ENCODE results near the gene SSR1.

Gene SSR1

GRCh38 chr6:7236306-7237209 is 76.4 kb downstream of the SSR1 start:
- no peak for DNase-seq

GRCh38 chr6:7235712-7236305 is 77.2 kb downstream of the SSR1 start:
- DNase-seq, result no peak

- DNase-seq, result no peak
These were observed 78.5 kb downstream of the SSR1 start for GRCh38 chr6:7234547-7234946.

- no peak for DNase-seq
These were observed 80.6 kb downstream of the SSR1 start for GRCh38 chr6:7232351-7232750.

GRCh38 chr6:7230956-7231713 is 81.9 kb downstream of the SSR1 start:
- DNase-seq, result no peak

GRCh38 chr6:7230327-7230691 is 82.7 kb downstream of the SSR1 start:
- no peak for DNase-seq

GRCh38 chr6:7229376-7230326 is 83.3 kb downstream of the SSR1 start:
- no peak for DNase-seq

- no peak for DNase-seq
These were observed 84.2 kb downstream of the SSR1 start for GRCh38 chr6:7228662-7229375.

GRCh38 chr6:7224731-7225130 is 88.3 kb downstream of the SSR1 start:
- no peak for DNase-seq

GRCh38 chr6:7222197-7222596 is 90.8 kb downstream of the SSR1 start:
- no peak for DNase-seq

- no peak for DNase-seq
These were observed 93.7 kb downstream of the SSR1 start for GRCh38 chr6:7219310-7219709.

GRCh38 chr6:7218406-7218988 is 94.5 kb downstream of the SSR1 start:
- DNase-seq, result no peak
